CD4-positive, alpha-beta memory T cell (primary cell): ENCODE data around the gene GBX2. TPM values are rescaled to one million over a fixed set of nuclear protein-coding genes. Genes with fewer than 3 reads are reported as not detected.
A peak's percentile ranks its signal among the peaks of the same experiment; 100 is the strongest.

ENCODE experiments used
- CTCF ChIA-PET: fragments of 350-600 bp; sonication (Branson Sonifier 250); formaldehyde crosslinking; loops from one replicate; lab custom pipeline; 2021; ENCODE audit warnings: inconsistent platforms; ENCODE audit not compliant: partially characterized antibody; lab: Charles Lee
- POLR2A ChIA-PET: fragments of 350-600 bp; sonication (Branson Sonifier 250); formaldehyde crosslinking; loops from one replicate; lab custom pipeline; 2021; ENCODE audit not compliant: partially characterized antibody; lab: Charles Lee
- DNase-seq, 5 donors: peaks; one replicate each; pipeline versions ENCODE4 v3.0.0 to v3.0.0-alpha.2; 2020 to 2022; ENCODE audit warnings: mixed read lengths in 1 of 5
- H3K27ac ChIP-seq: one replicate; pipeline ENCODE4 v1.7.0; 2013; ENCODE audit warnings: low read depth, low read length
- H3K27me3 ChIP-seq: 2 replicates; pipeline ENCODE4 v1.7.0; 2013; ENCODE audit warnings: mild to moderate bottlenecking, low read length, moderate library complexity; ENCODE audit not compliant: insufficient read depth
- H3K36me3 ChIP-seq: 2 replicates; pipeline ENCODE4 v1.7.0; 2013; ENCODE audit warnings: mild to moderate bottlenecking, low read length, moderate library complexity; ENCODE audit not compliant: insufficient read depth
- H3K4me1 ChIP-seq: 2 replicates; pipeline ENCODE4 v1.7.0; 2013; ENCODE audit warnings: mild to moderate bottlenecking, low read length, moderate library complexity; ENCODE audit not compliant: insufficient read depth
- H3K4me3 ChIP-seq, 2 donors: one replicate each; pipeline ENCODE4 v1.7.0; 2013; ENCODE audit warnings: low read length in 2 of 2, mild to moderate bottlenecking in 1 of 2
- H3K9me3 ChIP-seq, 2 donors: one replicate each; pipeline ENCODE4 v1.7.0; 2013; ENCODE audit warnings: low read length in 2 of 2, control low read depth in 1 of 2; ENCODE audit not compliant: control insufficient read depth in 1 of 2
- H3K27ac Mint-ChIP-seq, 7 donors: one replicate each; pipeline ENCODE4 v1.8.0; 2020 to 2021; ENCODE audit warnings: mixed read lengths in 7 of 7, mild to moderate bottlenecking in 6 of 7, inconsistent platforms in 3 of 7, moderate library complexity in 3 of 7
- H3K27me3 Mint-ChIP-seq, 2 donors: one replicate each; pipeline ENCODE4 v1.8.0; 2020 to 2021; ENCODE audit warnings: mixed read lengths in 2 of 2
- H3K36me3 Mint-ChIP-seq, 2 donors: one replicate each; pipeline ENCODE4 v1.8.0; 2020 to 2021; ENCODE audit warnings: mixed read lengths in 2 of 2, inconsistent platforms in 1 of 2, mild to moderate bottlenecking in 1 of 2
- H3K4me1 Mint-ChIP-seq, 4 donors: one replicate each; pipeline ENCODE4 v1.8.0; 2020 to 2021; ENCODE audit warnings: mixed read lengths in 4 of 4, mild to moderate bottlenecking in 1 of 4
- H3K4me3 Mint-ChIP-seq, 8 donors: one replicate each; pipeline ENCODE4 v1.8.0; 2020 to 2021; ENCODE audit warnings: mixed read lengths in 8 of 8, mild to moderate bottlenecking in 7 of 8, moderate library complexity in 6 of 8, inconsistent platforms in 3 of 8
- H3K9me3 Mint-ChIP-seq, 8 donors: one replicate each; pipeline ENCODE4 v1.8.0; 2020 to 2021; ENCODE audit warnings: mixed read lengths in 8 of 8, mild to moderate bottlenecking in 5 of 8, inconsistent platforms in 3 of 8, moderate library complexity in 1 of 8
- intact Hi-C: fragments of 100-400 bp; cut with micrococcal nuclease; formaldehyde crosslinking; loops from one replicate; pipeline ENCODE4 v1.15.1; 2023
- polyA plus RNA-seq, 2 donors: library from polyadenylated mRNA; unstranded; fragments of 300-500 nt; fragmentation: Illumina TruSeq; gene quantifications; one replicate each; pipeline ENCODE4 v1.2.3, GENCODE V29; 2021
- total RNA-seq, 2 experiments: library from RNA; stranded (reverse); gene quantifications; one replicate each; pipeline ENCODE4 v1.2.3, GENCODE V29; 2021

The GBX2 gene
- total and polyA plus RNA-seq, 4 experiments from 2014 or later: not detected

- Mint-ChIP-seq H3K9me3 (no peaks in the 10 kb centered on the region), H3K4me1 (peaks cover 3 to 35% (median 16%) of the 10 kb centered on the region in 4 donors), H3K27me3 (peaks cover 42 to 43% of the 10 kb centered on the region in 2 donors), H3K4me3 (peak overlapping the region in 2 of 8 donors; percentile 20 to 54), H3K27ac (no peak overlapping the region), H3K36me3 (no peaks in the 10 kb centered on the region)
- Histone ChIP-seq H3K27me3 (peaks cover 16% of the 10 kb centered on the region), H3K4me1 (peaks cover 3% of the 10 kb centered on the region), H3K4me3 (no peak overlapping the region), H3K27ac (no peak overlapping the region), H3K36me3 (no peaks in the 10 kb centered on the region), H3K9me3 (no peaks in the 10 kb centered on the region)
- CTCF ChIA-PET: no interaction called here
- intact Hi-C loops: no loop called here
- POLR2A ChIA-PET: no interaction called here
- no peak for DNase-seq
These were observed 5.9 kb downstream of the GBX2 start for GRCh38 chr2:236162031-236162845.

DNA sequence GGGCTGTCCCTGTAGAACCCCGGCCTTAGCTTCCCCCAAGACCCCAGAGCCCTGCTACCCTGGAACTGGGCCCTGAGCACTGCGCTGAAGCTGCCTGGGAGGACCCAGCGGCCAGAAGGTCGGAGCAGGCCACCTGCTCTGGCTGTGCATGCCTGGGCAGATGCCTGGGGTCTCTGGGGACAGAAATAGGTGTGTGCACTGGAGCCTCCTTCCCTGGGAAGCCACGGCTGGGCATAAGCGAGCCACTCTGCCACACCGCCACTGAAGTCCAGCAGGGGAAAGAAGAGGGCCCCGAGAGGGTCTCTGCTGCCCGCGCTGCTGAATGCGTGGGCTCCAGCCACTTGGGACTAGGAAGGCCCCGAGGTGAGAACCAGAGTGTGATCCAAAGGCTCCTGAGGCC is 6.7 kb downstream of the GBX2 start:
- Mint-ChIP-seq H3K4me3 (peak overlapping the region in 1 of 8 donors; percentile 8), H3K36me3 (no peaks in the 10 kb centered on the region), H3K27ac (no peak overlapping the region), H3K27me3 (peaks cover 40 to 43% of the 10 kb centered on the region in 2 donors), H3K4me1 (peaks cover 3 to 32% (median 12%) of the 10 kb centered on the region in 4 donors), H3K9me3 (no peaks in the 10 kb centered on the region)
- no peak overlapping the region for H3K4me3 ChIP-seq
- intact Hi-C loops: no loop called here
- no peaks in the 10 kb centered on the region for H3K36me3 ChIP-seq
- H3K9me3 ChIP-seq: no peaks in the 10 kb centered on the region
- H3K27me3 ChIP-seq: peaks cover 20% of the 10 kb centered on the region
- POLR2A ChIA-PET: no interaction called here
- peaks cover 3% of the 10 kb centered on the region for H3K4me1 ChIP-seq
- CTCF ChIA-PET: no interaction called here
- no peak for DNase-seq
- H3K27ac ChIP-seq: no peak overlapping the region

GRCh38 chr2:236161082-236161462 is 7.1 kb downstream of the GBX2 start:
- Mint-ChIP-seq H3K9me3 (no peaks in the 10 kb centered on the region), H3K4me3 (peak overlapping the region in 1 of 8 donors; percentile 8), H3K4me1 (peaks cover 1 to 27% (median 7%) of the 10 kb centered on the region in 4 donors), H3K27me3 (peaks cover 38 to 40% of the 10 kb centered on the region in 2 donors), H3K27ac (no peak overlapping the region), H3K36me3 (no peaks in the 10 kb centered on the region)
- CTCF ChIA-PET: no interaction called here
- intact Hi-C loops: no loop called here
- POLR2A ChIA-PET: no interaction called here
- H3K27me3 ChIP-seq: peaks cover 20% of the 10 kb centered on the region
- peaks cover 3% of the 10 kb centered on the region for H3K4me1 ChIP-seq
- DNase-seq: no peak
- no peak overlapping the region for H3K4me3 ChIP-seq
- H3K27ac ChIP-seq: no peak overlapping the region
- no peaks in the 10 kb centered on the region for H3K36me3 ChIP-seq
- H3K9me3 ChIP-seq: no peaks in the 10 kb centered on the region

GRCh38 chr2:236160366-236161081 is 7.7 kb downstream of the GBX2 start:
- intact Hi-C loops: no loop called here
- Histone ChIP-seq H3K36me3 (no peaks in the 10 kb centered on the region), H3K4me1 (peaks cover 3% of the 10 kb centered on the region), H3K9me3 (no peaks in the 10 kb centered on the region), H3K27me3 (peaks cover 20% of the 10 kb centered on the region), H3K4me3 (no peak overlapping the region), H3K27ac (no peak overlapping the region)
- CTCF ChIA-PET: no interaction called here
- peaks cover 1 to 24% (median 7%) of the 10 kb centered on the region in 4 donors for H3K4me1 Mint-ChIP-seq
- POLR2A ChIA-PET: no interaction called here
- H3K27ac Mint-ChIP-seq: no peak overlapping the region
- no peak for DNase-seq
- H3K27me3 Mint-ChIP-seq: peaks cover 35 to 42% of the 10 kb centered on the region in 2 donors
- no peaks in the 10 kb centered on the region for H3K36me3 Mint-ChIP-seq
- H3K9me3 Mint-ChIP-seq: no peaks in the 10 kb centered on the region
- no peak overlapping the region for H3K4me3 Mint-ChIP-seq

DNA sequence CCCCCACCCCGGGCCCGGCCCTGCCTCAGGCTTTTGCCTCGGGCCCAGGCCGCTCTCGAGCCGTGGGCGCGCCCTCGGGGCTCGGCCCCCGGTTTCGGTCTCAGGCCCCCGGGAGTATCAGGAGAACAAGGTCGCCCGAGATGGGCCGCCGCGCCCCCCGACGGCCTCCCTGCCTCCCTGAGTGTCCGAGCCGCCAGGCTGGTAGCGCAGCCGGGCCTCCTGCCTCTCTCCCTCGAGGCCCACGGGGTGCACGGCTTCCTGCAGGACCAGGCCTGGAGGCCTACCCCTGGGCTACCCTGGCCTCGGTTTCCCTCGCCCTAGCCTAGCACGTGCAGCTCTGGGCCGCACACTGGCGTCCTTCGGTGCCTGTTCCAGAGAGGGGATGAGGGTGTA is 8.4 kb downstream of the GBX2 start:
- Mint-ChIP-seq H3K9me3 (peaks cover 0 to 3% (median 0%) of the 10 kb centered on the region in 8 donors), H3K27ac (no peak overlapping the region), H3K4me3 (no peak overlapping the region), H3K4me1 (peaks cover 1 to 16% (median 4%) of the 10 kb centered on the region in 4 donors), H3K27me3 (peaks cover 31 to 37% of the 10 kb centered on the region in 2 donors), H3K36me3 (no peaks in the 10 kb centered on the region)
- Histone ChIP-seq H3K36me3 (no peaks in the 10 kb centered on the region), H3K9me3 (no peaks in the 10 kb centered on the region), H3K27me3 (peaks cover 13% of the 10 kb centered on the region), H3K4me3 (no peak overlapping the region), H3K4me1 (peaks cover 3% of the 10 kb centered on the region), H3K27ac (no peak overlapping the region)
- ChIA-PET POLR2A (no interaction called here), CTCF (no interaction called here)
- intact Hi-C loops: no loop called here
- no peak for DNase-seq

DNA sequence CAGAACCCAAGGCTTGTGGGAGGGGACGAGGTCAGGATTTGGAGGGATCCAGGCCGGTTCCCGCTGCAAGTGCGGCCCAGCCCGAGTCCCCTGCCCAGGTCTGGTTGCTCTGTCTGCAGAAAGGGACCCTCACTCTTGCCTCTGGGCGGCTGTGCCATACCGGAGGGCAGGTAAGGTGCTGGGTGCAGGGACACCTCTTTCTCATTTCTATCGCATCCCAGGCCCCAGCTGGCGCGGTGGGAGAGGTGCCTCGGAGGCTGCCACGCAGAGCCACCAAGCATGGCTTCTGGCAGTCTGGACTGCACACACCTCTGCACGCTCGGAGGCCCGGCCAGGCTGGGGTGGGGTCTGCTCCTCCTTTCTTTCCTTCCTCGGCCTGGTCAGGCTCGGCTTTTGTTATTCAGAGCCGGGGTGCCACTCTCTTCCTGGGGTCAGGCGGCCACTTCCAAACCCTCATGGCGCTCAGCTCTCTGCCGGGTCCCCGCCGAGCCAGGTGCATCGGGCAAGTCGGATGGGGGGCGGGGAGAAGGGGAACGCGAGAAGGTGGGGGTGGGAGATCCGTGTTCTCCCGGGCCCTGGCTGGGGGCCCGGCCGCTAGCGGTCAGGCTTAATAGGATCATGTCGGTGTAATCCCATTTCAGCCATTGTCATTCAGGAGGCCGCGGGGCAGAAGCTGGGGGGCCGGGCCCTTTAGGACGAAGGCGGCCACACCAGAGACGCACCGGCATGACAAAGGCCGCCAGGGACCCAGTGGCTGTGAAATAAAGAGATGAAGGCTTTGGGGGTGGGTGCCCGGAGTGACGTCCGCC is 9.0 kb downstream of the GBX2 start:
- Mint-ChIP-seq H3K36me3 (no peaks in the 10 kb centered on the region), H3K27me3 (peaks cover 31 to 39% of the 10 kb centered on the region in 2 donors), H3K4me1 (peaks cover 0 to 14% (median 2%) of the 10 kb centered on the region in 4 donors), H3K27ac (no peak overlapping the region), H3K9me3 (peaks cover 0 to 7% (median 3%) of the 10 kb centered on the region in 8 donors), H3K4me3 (no peak overlapping the region)
- no peaks in the 10 kb centered on the region for H3K9me3 ChIP-seq
- CTCF ChIA-PET: interaction anchor here (1.3 kb wide), 1 partner anchor 21 kb away, joined by 4 read pairs; no protein-coding TSS in a partner anchor
- POLR2A ChIA-PET: no interaction called here
- no peak for DNase-seq
- peaks cover 13% of the 10 kb centered on the region for H3K27me3 ChIP-seq
- H3K4me3 ChIP-seq: no peak overlapping the region
- H3K4me1 ChIP-seq: no peaks in the 10 kb centered on the region
- intact Hi-C loops: no loop called here
- H3K27ac ChIP-seq: no peak overlapping the region
- H3K36me3 ChIP-seq: no peaks in the 10 kb centered on the region
